Mucosa of descending colon (tissue), 3 donors: ENCODE data around the gene POMT1. TPM values are rescaled to one million over a fixed set of nuclear protein-coding genes. Genes with fewer than 3 reads are reported as not detected.
"Not testable (repeated sequence)": the region's sequence is repeated elsewhere in the genome, so short reads cannot be mapped to it uniquely, and the experiment has no call there.

Experiments
- ATAC-seq: fragments of 200-7000 bp; cut with Tn5 transposase; one replicate; pipeline ENCODE4 v1.9.1; 2020; ENCODE audit warnings: mild to moderate bottlenecking, moderate library complexity
- DNase-seq, 3 donors: peaks; one replicate each; pipeline ENCODE4 v3.0.0-alpha.2; 2020
- H3K36me3 ChIP-seq: fragments of 200-600 bp; one replicate; pipeline ENCODE4 v1.8.0; 2021; ENCODE audit warnings: low read depth, mild to moderate bottlenecking
- H3K4me1 ChIP-seq: fragments of 200-600 bp; one replicate; pipeline ENCODE4 v1.8.0; 2021; ENCODE audit warnings: low read depth, mild to moderate bottlenecking
- H3K4me3 ChIP-seq: fragments of 200-600 bp; one replicate; pipeline ENCODE4 v1.8.0; 2021; ENCODE audit warnings: mild to moderate bottlenecking
- H3K9me3 ChIP-seq: fragments of 200-600 bp; one replicate; pipeline ENCODE4 v1.8.0; 2021; ENCODE audit warnings: mild to moderate bottlenecking
- CTCF ChIP-seq: fragments of 200-600 bp; IDR thresholded peaks from one replicate; pipeline ENCODE4 v1.8.0; 2022; ENCODE audit warnings: antibody characterized with exemption, mild to moderate bottlenecking
- intact Hi-C, 2 donors: fragments of 100-400 bp; cut with DNase I in 1 of 2; cut with micrococcal nuclease in 1 of 2; formaldehyde crosslinking; loops; one replicate each; pipeline versions ENCODE4 v1.11.0 to v1.11.1; 2022; cut with DNase I, micrococcal nuclease
- long read RNA-seq, 2 donors: library from polyadenylated mRNA; unstranded; transcript quantifications; one replicate each; pipeline ENCODE4 v2.0.0, GENCODE V29; 2019 to 2021
- total RNA-seq, 3 donors: library from RNA; stranded (reverse); fragmentation: NEBNext Ultra II Directional in 2 of 3; extraction: Animal tissue kit (Norgen Biotek cat#: 25700) in 2 of 3; gene quantifications; one replicate each; pipeline versions ENCODE4 v1.2.1 to v1.2.4, GENCODE V29; 2021 to 2023
- donor health status: DM: no; HTN: no; CAD: no; lungs with moderate emphysema.
- donor health status: DM: no; HTN: no; CAD: no.
- donor health status: DM: no; HTN: yes; CAD: no.

Gene POMT1, protein sequence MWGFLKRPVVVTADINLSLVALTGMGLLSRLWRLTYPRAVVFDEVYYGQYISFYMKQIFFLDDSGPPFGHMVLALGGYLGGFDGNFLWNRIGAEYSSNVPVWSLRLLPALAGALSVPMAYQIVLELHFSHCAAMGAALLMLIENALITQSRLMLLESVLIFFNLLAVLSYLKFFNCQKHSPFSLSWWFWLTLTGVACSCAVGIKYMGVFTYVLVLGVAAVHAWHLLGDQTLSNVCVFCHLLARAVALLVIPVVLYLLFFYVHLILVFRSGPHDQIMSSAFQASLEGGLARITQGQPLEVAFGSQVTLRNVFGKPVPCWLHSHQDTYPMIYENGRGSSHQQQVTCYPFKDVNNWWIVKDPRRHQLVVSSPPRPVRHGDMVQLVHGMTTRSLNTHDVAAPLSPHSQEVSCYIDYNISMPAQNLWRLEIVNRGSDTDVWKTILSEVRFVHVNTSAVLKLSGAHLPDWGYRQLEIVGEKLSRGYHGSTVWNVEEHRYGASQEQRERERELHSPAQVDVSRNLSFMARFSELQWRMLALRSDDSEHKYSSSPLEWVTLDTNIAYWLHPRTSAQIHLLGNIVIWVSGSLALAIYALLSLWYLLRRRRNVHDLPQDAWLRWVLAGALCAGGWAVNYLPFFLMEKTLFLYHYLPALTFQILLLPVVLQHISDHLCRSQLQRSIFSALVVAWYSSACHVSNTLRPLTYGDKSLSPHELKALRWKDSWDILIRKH
- total RNA-seq, result 10 to 100 TPM; 26.1 to 40.5 (median 35.4) TPM
- long read RNA-seq, donor 1, transcript POMT1-204 (20 exons, 3,038 nt), result major isoform, 7 of 46 reads
- long read RNA-seq, donor 1, transcript POMT1-201 (19 exons, 2,912 nt), result major isoform, 7 of 46 reads
- long read RNA-seq, donor 1, partial matches to known transcripts, result 12 of 46 reads
- long read RNA-seq, donor 1, other reads (novel, unspliced or antisense), result 18 of 46 reads
- long read RNA-seq, donor 2, partial matches to known transcripts, result 2 of 15 reads
- long read RNA-seq, donor 2, other reads (novel, unspliced or antisense), result 6 of 15 reads

DNA sequence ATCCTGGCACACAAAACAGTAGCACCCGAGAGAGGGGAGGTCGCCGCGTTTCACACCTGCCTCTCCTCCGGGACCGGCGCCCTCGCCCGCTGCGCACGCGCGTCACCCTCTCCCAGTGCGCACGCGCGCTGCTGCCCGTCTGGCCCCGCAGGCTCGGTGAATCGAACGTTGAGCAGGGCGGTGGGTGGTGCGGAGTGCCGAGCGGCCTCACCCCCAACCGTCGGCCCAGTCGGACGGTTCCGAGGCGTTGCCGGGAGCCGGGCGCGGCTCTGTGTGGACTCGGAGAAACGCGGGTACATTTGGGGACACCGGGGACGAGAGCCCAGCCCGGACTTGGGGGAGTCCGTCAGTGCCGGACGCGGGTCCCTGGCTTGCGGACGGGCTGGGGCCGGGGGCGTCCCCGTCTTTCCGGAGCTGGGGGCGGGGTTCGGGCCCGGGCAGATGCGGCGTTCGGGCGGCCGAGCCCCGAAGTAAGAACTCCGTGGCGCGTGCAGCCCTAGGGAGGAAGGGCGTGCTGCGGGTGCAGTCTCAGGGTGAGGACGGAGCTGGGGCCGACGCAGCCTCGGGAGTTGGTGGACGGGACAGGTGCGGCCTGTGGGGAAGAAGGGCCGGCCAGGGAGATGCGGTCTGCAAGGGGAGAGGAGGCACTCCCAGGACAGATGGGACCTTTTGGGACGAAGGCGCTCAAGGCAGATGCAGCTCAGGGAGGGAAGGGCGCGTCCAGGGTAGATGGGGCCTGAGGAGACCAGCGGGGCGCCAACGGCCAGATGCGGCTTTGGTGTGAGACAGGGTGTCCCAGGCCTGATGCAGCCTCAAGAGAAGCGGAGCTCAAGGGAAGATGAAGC is at the start of gene POMT1:
Gene POMT1, plus strand, starts transcription at position 138 of the 845 bp plus-strand sequence. CDS start 1,301 bp downstream, outside the sequence.
- no peaks in the 10 kb centered on the region for H3K9me3 ChIP-seq
- intact Hi-C loops, result no loop called here
- H3K36me3 ChIP-seq, result peaks cover 3% of the 10 kb centered on the region
- no peak for TF ChIP-seq CTCF
- DNase-seq, result peak; percentile 86 to 93 (median 91)
- peak; percentile 95 for ATAC-seq
- peaks cover 26% of the 10 kb centered on the region for H3K4me1 ChIP-seq
- H3K4me3 ChIP-seq, result peak within 1 kb of the TSS; percentile 67

DNA sequence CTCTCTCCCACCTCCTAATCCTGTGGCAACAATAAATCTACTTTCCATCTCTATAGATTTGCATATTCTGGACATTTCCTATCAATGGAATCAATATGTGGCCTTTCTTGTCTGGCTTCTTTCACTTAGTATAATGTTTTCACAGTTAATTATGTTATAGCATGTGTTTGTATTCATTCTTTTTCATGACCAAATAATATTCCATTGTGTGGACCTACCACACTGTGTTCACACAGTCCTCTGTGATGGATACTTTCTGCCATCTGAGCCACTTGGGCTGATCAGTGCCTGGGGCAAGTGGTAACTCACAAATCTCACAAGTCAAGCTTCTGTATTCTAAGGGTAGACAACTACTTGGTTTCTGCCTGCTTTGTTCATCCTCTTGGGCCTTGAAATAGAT is 48.7 kb upstream of the POMT1 start:
- Histone ChIP-seq H3K9me3 (no peaks in the 10 kb centered on the region), H3K36me3 (no peaks in the 10 kb centered on the region), H3K4me1 (no peaks in the 10 kb centered on the region), H3K4me3 (no peak overlapping the region)
- no peak for ATAC-seq
- DNase-seq, result no peak
- TF ChIP-seq CTCF, result no peak
- intact Hi-C loops, result no loop called here

- H3K4me3 ChIP-seq, H3K36me3 ChIP-seq, H3K4me1 ChIP-seq, H3K9me3 ChIP-seq, intact Hi-C loops, DNase-seq, ATAC-seq: not testable (repeated sequence)
These were observed 47.1 kb upstream of the POMT1 start for GRCh38 chr9:131455655-131456054.

- intact Hi-C loops, result no loop called here
- ATAC-seq (no peak), DNase-seq (no peak)
- Histone ChIP-seq H3K4me1 (no peaks in the 10 kb centered on the region), H3K36me3 (no peaks in the 10 kb centered on the region), H3K9me3 (no peaks in the 10 kb centered on the region), H3K4me3 (no peak overlapping the region)
- TF ChIP-seq CTCF, result no peak
These were observed 45.0 kb upstream of the POMT1 start for GRCh38 chr9:131457746-131458145.

DNA sequence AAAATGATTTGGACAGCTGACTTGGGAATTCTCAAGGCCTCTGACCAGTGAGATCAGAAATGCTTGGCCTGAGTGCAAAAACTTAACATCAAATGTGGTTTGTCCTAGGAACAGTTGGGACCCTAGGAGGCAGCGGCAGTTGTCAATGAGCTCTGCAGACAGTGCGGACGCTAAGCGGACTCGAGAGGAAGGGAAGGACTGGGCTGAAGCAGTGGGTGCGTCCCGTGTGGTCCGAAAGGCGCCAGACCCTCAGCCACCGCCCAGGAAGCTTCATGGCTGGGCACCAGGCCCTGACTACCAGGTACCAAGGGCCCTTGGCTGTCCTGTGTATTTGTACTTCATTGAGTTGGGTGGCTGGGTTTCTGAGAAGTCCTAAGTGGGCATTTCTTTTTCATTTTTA is 43.7 kb upstream of the POMT1 start:
- Histone ChIP-seq H3K4me1 (no peaks in the 10 kb centered on the region), H3K36me3 (no peaks in the 10 kb centered on the region), H3K4me3 (no peak overlapping the region), H3K9me3 (no peaks in the 10 kb centered on the region)
- DNase-seq (no peak), ATAC-seq (no peak)
- TF ChIP-seq CTCF, result no peak
- intact Hi-C loops, result no loop called here
